HG03060 (cell line): ENCODE data around the gene FBXO41.

Experiments used
- ATAC-seq: cut with Tn5 transposase; IDR thresholded peaks from one replicate; pipeline ENCODE4 v1.9.1; 2021; ENCODE audit warnings: low read depth, moderate number of reproducible peaks; ENCODE audit not compliant: unreplicated experiment

The FBXO41 gene

DNA sequence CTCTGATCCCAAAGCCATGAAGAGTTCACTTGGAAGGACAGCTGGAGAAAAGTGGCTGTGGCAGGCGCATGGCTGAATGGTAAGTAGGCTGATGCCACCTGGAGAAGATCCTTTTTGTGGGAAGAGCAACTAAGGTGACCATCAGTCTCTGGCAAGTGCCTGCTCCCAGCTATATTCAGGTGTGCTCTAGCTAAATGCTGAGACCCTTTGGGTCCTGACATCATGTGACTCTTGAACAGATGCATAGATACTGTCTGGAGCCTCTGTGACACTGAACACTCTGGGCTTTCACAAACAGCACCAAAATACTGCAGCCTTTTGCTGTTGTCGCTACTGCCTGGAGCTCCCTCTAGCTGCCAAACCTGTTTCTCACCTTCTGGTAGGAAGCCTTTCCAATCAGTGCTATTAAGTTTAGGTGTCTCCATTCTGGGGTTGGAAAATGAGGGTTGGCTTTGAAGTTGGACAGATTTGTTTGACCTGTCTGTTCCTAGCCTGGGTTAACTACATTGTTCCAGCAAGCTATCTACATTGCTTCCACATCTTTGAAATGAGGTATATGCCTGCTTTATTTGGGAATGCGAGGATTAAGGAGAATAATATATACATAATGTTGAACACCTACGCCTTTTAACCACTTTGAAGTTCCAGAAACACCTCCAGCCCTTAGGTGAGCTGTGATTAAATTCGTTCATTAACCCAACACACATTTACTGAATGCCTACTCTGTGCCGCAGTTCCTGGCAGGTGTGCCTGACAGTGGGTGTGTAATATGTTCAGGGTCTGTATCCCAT, 6.0 kb upstream of the FBXO41 start:
- ATAC-seq = no peak

GRCh38 chr2:73289304-73289703, 5.0 kb upstream of the FBXO41 start:
- no peak for ATAC-seq

- ATAC-seq = no peak
Observed at GRCh38 chr2:73286134-73286655, 1.9 kb upstream of the FBXO41 start.

- ATAC-seq = peak; percentile 50
Observed at GRCh38 chr2:73285159-73285739, 971 bp upstream of the FBXO41 start.

DNA sequence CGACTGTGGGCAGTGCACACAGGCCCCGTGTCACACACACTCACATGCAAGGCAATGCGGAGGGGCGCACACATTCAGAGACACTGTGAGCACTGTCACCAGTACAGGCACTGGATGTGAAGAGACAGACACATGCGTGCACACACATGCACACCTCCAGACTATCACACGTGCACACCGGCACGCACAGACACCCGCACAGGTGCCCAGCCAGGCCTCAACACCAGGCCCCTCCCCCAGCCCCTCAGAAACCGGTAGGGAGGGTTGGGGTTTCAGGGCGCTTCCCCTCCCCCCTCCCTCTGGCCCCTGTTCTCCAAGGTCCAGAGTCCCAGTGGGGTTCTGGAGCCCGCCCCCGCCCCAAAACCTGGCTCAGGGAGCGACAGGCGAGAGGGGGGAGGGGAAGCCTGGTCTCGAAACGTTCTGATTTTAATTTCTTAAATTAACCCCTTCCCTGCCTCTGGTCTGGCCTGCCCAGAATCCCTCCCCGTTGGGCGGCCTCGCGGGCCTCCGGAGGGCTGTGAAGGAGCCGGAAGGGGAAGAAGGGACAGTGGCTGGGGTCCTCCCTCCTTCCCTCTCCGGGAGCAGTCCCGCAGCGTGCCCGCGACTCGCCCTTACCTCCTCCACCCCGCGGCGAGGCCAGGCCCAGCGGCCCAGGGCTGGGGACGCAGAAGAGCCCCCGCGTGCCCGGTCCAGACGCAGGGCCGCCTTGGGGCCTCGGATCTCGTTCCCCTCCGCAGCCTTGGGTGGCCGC, 558 bp downstream of the FBXO41 start:
- ATAC-seq = no peak

DNA sequence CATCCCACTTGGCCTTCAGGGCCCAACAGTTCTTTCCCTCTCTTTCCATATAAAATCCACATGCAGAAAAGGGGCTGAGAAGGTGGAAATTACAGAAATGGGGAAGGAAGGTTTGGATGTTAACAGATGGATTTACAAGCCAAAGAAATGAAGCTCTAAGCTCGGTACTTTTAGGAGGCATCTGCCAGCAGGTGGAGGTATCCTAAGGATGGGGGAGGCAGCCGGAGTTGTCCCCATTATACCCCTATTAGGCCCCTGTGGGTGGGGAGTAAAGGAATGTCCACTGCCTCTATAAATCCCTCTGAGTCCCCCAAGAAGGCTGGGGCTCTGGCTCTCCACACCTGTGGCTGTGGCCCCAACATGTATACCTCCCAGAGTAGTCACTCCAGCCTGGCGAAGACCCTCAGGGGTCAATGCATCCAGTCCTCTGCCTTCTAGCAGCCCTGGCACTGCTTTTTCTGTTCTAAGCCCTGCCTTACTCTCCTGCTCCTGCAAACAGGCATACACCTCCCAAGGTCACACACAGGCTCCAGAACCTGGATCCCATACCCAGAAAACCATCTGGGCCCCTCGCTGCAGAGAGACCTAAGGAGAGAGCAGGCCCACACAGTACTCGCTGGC, 1.2 kb downstream of the FBXO41 start:
- no peak for ATAC-seq

DNA sequence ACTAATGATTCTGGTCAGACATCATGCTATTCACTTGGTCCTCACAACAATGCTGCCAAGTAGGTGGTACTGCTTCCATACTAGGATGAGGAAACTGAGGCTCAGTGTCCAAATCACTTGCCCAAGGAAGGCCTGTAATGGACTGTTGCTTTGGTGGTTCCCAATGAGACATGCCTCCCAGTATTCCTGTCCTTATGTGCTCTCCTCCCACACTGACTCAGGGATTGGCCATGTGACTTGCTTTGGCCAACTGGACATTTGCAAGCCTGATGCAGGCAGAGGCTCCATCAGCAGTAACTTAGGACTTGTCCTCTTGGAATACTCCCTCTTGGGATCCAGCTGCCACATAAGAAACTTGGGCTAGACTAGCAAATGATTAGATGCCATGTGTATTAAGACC, 3.0 kb downstream of the FBXO41 start:
- no peak for ATAC-seq

DNA sequence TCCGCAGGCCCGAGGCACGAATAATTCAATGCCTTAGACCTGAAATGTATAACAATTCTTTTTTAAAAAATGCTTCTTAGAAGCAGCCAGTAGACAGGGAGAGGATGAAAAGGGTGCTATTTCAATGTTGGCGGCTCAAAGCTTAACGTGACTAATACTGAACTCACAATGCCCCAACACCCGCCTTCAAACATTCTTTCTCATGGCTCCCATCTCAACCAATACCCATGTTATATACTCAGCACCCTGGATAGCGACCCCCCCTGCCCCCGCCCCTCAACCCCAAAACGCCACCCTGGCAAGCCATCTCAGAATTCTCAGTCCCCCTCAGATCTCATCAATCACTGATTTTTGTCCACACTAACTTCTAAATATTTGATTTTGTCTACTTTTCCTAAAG, 4.4 kb downstream of the FBXO41 start:
- no peak for ATAC-seq

GRCh38 chr2:73272270-73272669, 12.0 kb downstream of the FBXO41 start:
- no peak for ATAC-seq

DNA sequence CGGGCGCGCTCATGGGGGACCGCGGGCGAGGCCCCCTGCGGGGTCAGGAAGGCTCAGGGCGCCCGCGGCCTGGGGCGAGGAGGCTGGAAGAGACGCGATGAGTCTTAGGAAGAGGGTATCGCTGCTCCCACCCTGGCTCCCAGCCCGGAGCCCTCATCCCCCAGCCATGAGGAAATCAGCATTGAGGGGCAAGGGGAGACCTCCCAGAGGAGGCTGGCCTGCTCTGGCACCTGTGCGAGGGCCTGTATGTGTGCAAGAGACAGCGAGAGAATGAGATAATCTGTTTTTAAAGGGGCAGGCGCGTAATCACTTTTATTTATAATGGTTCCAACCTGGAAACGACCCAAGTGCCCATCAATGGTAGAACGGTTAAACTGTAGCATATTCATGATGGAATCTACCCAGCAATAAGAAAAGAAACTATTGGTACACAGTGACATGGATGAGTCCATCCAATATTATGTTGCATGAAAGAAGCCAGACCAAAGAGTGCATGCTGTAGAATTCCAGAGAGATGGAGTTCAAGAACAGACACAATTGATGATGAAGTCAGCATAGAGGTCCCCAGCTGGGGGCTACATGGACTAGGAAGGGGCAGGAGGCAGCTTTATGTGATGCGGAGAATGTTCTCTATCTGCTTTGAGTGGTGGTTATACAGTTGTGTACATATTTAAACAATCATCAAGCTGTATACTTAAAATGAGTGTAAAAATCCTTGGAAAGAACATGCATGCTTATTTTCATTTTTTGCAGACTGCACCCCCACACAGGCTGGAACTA, 14.4 kb downstream of the FBXO41 start:
- no peak for ATAC-seq

- ATAC-seq = no peak
Observed at GRCh38 chr2:73268830-73269685, 15.2 kb downstream of the FBXO41 start.

- no peak for ATAC-seq
Observed at GRCh38 chr2:73268366-73268829, 15.9 kb downstream of the FBXO41 start.

DNA sequence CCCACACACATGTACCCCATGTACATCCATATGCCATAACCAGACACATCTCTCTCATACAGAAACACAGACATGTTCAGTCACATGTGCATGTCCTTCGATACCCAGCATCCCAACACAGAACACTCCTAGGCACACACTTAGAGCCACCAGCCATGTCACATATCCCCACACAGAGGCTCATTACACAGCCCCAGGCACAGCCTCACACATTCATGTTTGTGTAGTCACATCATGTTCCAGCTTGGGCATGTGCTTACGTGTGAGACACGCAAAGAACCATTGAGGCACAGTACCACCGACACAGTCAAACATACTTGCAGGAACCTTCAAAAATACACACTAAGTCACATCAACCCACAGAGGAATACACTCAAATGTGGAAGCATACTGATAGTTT, 17.3 kb downstream of the FBXO41 start:
- ATAC-seq = no peak

GRCh38 chr2:73266061-73266901, 18.0 kb downstream of the FBXO41 start:
- ATAC-seq = no peak

GRCh38 chr2:73265298-73266060, 18.8 kb downstream of the FBXO41 start:
- ATAC-seq = no peak

DNA sequence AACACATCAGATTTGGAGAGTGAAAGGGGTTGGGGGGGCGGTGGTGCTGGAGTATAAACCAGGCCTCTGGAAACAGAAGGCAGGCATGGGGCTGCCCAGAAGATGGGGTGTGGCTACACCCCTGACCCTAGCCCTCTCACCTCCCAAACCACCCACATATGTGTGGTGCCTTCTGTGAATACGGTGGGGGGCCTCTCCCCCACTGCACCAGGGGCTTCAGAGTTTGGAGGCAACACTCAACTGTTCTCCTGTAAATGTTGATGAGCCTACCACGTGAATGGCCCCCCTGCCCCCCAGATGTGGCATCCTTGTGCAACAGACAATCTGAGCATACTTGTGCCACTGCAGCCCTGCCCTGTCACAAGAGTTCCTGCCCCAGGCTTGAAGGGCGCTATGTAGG, 19.5 kb downstream of the FBXO41 start:
- no peak for ATAC-seq

- no peak for ATAC-seq
Observed at GRCh38 chr2:73264332-73264606, 20.0 kb downstream of the FBXO41 start.
